Colonic mucosa (tissue), 4 donors: Measurements from ENCODE around the gene ACOT2. TPM values are rescaled to one million over a fixed set of nuclear protein-coding genes. Genes with fewer than 3 reads are reported as not detected.

ENCODE experiments used
- DNase-seq: peaks from one replicate; pipeline ENCODE4 v3.0.0-alpha.2; 2020
- H3K27ac ChIP-seq: fragments of 200-600 bp; one replicate; pipeline ENCODE4 v1.8.0; 2021
- H3K27me3 ChIP-seq: fragments of 200-600 bp; one replicate; pipeline ENCODE4 v1.8.0; 2021
- H3K36me3 ChIP-seq: fragments of 200-600 bp; one replicate; pipeline ENCODE4 v1.8.0; 2021
- H3K4me1 ChIP-seq: fragments of 200-600 bp; one replicate; pipeline ENCODE4 v1.8.0; 2021; ENCODE audit warnings: mild to moderate bottlenecking
- H3K4me3 ChIP-seq: fragments of 200-600 bp; one replicate; pipeline ENCODE4 v1.8.0; 2021
- H3K9ac ChIP-seq, 2 donors: one replicate each; pipeline ENCODE4 v1.7.0; 2013; ENCODE audit warnings: control low read depth in 2 of 2, low read depth in 2 of 2, low read length in 2 of 2
- H3K9me3 ChIP-seq: fragments of 200-600 bp; one replicate; pipeline ENCODE4 v1.8.0; 2021
- CTCF ChIP-seq: fragments of 200-600 bp; IDR thresholded peaks from one replicate; pipeline ENCODE4 v1.8.0; 2022; ENCODE audit warnings: antibody characterized with exemption, mild to moderate bottlenecking
- intact Hi-C: fragments of 100-400 bp; cut with DNase I; formaldehyde crosslinking; loops from one replicate; pipeline ENCODE4 v1.14.1; 2022
- total RNA-seq, 2 donors: library from RNA; stranded (reverse); fragmentation: NEBNext Ultra II Directional in 1 of 2; extraction: Animal tissue kit (Norgen Biotek cat#: 25700) in 1 of 2; gene quantifications; one replicate each; pipeline ENCODE4 v1.2.1, GENCODE V29; 2021
- donor health status: healthy.
- donor health status: DM: no; HTN: no; CAD: no.
- donor health status: DM: no; HTN: no; CAD: no.

Gene ACOT2
- total RNA-seq, 2 donors from 2014 or later, result 24.3 to 44.2 TPM

DNA sequence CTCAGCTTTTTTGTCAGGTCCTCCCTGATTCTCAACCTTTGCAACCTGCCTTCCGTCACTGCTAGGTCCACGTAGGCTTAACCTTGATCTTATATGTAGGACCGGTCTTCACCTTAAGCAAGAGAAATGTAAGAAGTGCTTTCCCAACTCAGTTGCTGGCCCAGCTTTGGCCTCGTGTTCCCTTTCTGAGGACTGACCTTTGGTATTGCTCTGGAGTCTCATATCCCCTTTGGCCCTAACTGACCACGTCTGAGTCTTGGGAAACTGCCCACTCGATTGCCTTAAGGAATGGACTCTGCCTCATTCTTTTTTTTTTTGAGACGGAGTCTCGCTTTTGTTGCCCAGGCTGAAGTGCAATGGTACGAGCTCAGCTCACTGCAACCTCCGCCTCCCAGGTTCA lies 51.3 kb downstream of the ACOT2 start:
- DNase-seq, result no peak
- Histone ChIP-seq H3K27ac (no peak overlapping the region), H3K9me3 (no peaks in the 10 kb centered on the region), H3K9ac (no peak overlapping the region), H3K4me3 (no peak overlapping the region), H3K27me3 (no peaks in the 10 kb centered on the region), H3K4me1 (no peaks in the 10 kb centered on the region), H3K36me3 (no peaks in the 10 kb centered on the region)
- no peak for TF ChIP-seq CTCF
- intact Hi-C loops, result loop anchor here (10.0 kb wide), 1 partner anchor 95 kb away; no protein-coding TSS in a partner anchor

- no peak for TF ChIP-seq CTCF
- intact Hi-C loops, result loop anchor here (10.0 kb wide), 1 partner anchor 99 kb away; no protein-coding TSS in a partner anchor
- no peaks in the 10 kb centered on the region for H3K36me3 ChIP-seq
- no peak overlapping the region for H3K27ac ChIP-seq
- no peak for DNase-seq
- H3K9ac ChIP-seq, result no peak overlapping the region
- H3K4me1 ChIP-seq, result no peaks in the 10 kb centered on the region
- no peak overlapping the region for H3K4me3 ChIP-seq
- no peaks in the 10 kb centered on the region for H3K9me3 ChIP-seq
- H3K27me3 ChIP-seq, result no peaks in the 10 kb centered on the region
Measured at GRCh38 chr14:73623504-73624054, 54.6 kb downstream of the ACOT2 start.

Other genes with a start within 250 kb of the ACOT2 start
- 100 to 1,000 TPM in 1 of 2 donors, 10 to 100 TPM in 1; 83.1 to 116 TPM for gene NUMB, start 110.7 kb upstream of the ACOT2 start, total RNA-seq
- gene RIOX1, start 78.3 kb upstream of the ACOT2 start, total RNA-seq, result 10 to 100 TPM in 1 of 2 donors, 1 to 10 TPM in 1; 8.7 to 15.3 TPM
- 1 to 10 TPM; 8.6 to 10.0 TPM for gene ACOT1, start 32.1 kb upstream of the ACOT2 start, total RNA-seq
- under 1 TPM in 1 of 2 donors, not detected in 1; 0.40 TPM for gene HEATR4, start 10.3 kb upstream of the ACOT2 start, total RNA-seq
- gene ACOT4, start 22.7 kb downstream of the ACOT2 start, total RNA-seq, result 1 to 10 TPM; 2.9 to 3.3 TPM
- gene ACOT6, start 43.3 kb downstream of the ACOT2 start, total RNA-seq, result not detected
- 1 to 10 TPM; 8.1 to 8.3 TPM for gene DNAL1, start 75.8 kb downstream of the ACOT2 start, total RNA-seq
- gene PNMA1, start 145.2 kb downstream of the ACOT2 start, total RNA-seq, result 10 to 100 TPM; 13.4 to 28.3 TPM